SK-N-MC (cell line): ENCODE data around the gene NUDT22.

Source experiments
- EZH2 ChIP-seq: fragments of 200-600 bp; sonication (generic); IDR thresholded peaks from one replicate; pipeline ENCODE4 v1.6.1; 2017; ENCODE audit warnings: antibody characterized with exemption
- POLR2AphosphoS5 ChIP-seq: IDR thresholded peaks from 2 replicates; pipeline ENCODE4 v1.6.1; 2012; ENCODE audit warnings: mild to moderate bottlenecking, low read depth, low read length, borderline replicate concordance

- TF ChIP-seq POLR2AphosphoS5 (no peak; the same call in 1 of the 2 replicates), EZH2 (no peak)
Measured at GRCh38 chr11:64207256-64208085, 18.6 kb upstream of the NUDT22 start.
